BJ (cell line): ENCODE data around the gene HIPK4. TPM values are rescaled to one million over a fixed set of nuclear protein-coding genes. Genes with fewer than 3 reads are reported as not detected.
"Not testable (repeated sequence)": the region's sequence is repeated elsewhere in the genome, so short reads cannot be mapped to it uniquely, and the experiment has no call there.

Experiments used
- CTCF ChIA-PET: fragments of 350-600 bp; formaldehyde crosslinking; extraction: SDS; loops from one replicate; lab custom pipeline; 2021; ENCODE audit warnings: antibody characterized with exemption, inconsistent platforms; lab: Yijun Ruan, JAX
- POLR2A ChIA-PET: fragments of 300-600 bp; sonication (Branson Sonifier 250); formaldehyde crosslinking; extraction: SDS; loops from one replicate; lab custom pipeline; 2021; ENCODE audit warnings: antibody characterized with exemption; lab: Charles Lee
- DNase-seq: peaks from one replicate; pipeline ENCODE4 v3.0.0-alpha.2; 2011; ENCODE audit warnings: low read depth
- H3K27me3 ChIP-seq: 2 replicates; pipeline ENCODE4 v1.6.0; 2011; ENCODE audit warnings: low read length; ENCODE audit not compliant: control insufficient read depth, insufficient read depth
- H3K36me3 ChIP-seq: 2 replicates; pipeline ENCODE4 v1.5.1; 2011; ENCODE audit warnings: low read length; ENCODE audit not compliant: control insufficient read depth, insufficient read depth
- H3K4me3 ChIP-seq: 2 replicates; pipeline ENCODE4 v1.5.1; 2011; ENCODE audit warnings: low read depth, mild to moderate bottlenecking, control low read depth, low read length
- polyA plus RNA-seq: library from polyadenylated mRNA; depleted of rRNA; stranded (reverse); fragments of >200 nt; gene quantifications from 2 replicates; pipeline ENCODE4 v1.2.3, GENCODE V29; 2011
- TF ChIP-seq, protein P1 (sequence below): IDR thresholded peaks from 2 replicates; pipeline ENCODE4 v1.5.1; 2011; ENCODE audit warnings: low read depth, mild to moderate bottlenecking, control low read depth, inconsistent platforms, low read length, moderate library complexity; ENCODE audit not compliant: insufficient read depth

Gene HIPK4
- polyA plus RNA-seq, 1 experiment, result 0.21 TPM

GRCh38 chr19:40371802-40372122 is 18.2 kb downstream of the HIPK4 start:
- CTCF ChIA-PET, result no interaction called here
- Histone ChIP-seq H3K4me3 (no peak overlapping the region), H3K36me3 (peaks cover 27% of the 10 kb centered on the region), H3K27me3 (no peaks in the 10 kb centered on the region)
- POLR2A ChIA-PET, result no interaction called here
- no peak for DNase-seq
- TF ChIP-seq, protein P1, sequence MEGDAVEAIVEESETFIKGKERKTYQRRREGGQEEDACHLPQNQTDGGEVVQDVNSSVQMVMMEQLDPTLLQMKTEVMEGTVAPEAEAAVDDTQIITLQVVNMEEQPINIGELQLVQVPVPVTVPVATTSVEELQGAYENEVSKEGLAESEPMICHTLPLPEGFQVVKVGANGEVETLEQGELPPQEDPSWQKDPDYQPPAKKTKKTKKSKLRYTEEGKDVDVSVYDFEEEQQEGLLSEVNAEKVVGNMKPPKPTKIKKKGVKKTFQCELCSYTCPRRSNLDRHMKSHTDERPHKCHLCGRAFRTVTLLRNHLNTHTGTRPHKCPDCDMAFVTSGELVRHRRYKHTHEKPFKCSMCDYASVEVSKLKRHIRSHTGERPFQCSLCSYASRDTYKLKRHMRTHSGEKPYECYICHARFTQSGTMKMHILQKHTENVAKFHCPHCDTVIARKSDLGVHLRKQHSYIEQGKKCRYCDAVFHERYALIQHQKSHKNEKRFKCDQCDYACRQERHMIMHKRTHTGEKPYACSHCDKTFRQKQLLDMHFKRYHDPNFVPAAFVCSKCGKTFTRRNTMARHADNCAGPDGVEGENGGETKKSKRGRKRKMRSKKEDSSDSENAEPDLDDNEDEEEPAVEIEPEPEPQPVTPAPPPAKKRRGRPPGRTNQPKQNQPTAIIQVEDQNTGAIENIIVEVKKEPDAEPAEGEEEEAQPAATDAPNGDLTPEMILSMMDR, result no peak

- CTCF ChIA-PET, result no interaction called here
- POLR2A ChIA-PET, result no interaction called here
- TF ChIP-seq, protein P1, result no peak
- peaks cover 29% of the 10 kb centered on the region for H3K36me3 ChIP-seq
- H3K4me3 ChIP-seq, result no peak overlapping the region
- DNase-seq, result no peak
- no peaks in the 10 kb centered on the region for H3K27me3 ChIP-seq
Observed at GRCh38 chr19:40370997-40371801, 18.8 kb downstream of the HIPK4 start.

DNA sequence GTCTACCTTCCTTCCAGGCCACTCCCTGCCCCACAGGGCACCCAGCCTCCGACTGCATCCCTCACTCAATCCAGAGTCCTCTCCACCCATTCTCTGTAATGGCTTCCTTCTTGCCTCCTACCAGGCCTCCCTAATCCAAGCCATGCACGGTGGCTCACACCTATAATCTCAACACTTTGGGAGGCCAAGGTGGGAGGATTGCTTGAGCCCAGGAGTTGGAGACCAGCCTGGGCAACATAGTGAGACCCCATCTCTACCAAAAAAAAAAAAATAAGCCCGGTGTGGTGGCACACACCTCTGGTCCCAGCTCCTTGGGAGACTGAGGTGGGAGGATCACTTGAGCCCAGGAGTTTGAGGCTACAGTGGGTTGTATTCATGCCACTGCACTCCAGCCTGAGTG is 19.7 kb downstream of the HIPK4 start:
- CTCF ChIA-PET, DNase-seq, POLR2A ChIA-PET, H3K27me3 ChIP-seq, H3K4me3 ChIP-seq: not testable (repeated sequence)
- peaks cover 29% of the 10 kb centered on the region for H3K36me3 ChIP-seq

DNA sequence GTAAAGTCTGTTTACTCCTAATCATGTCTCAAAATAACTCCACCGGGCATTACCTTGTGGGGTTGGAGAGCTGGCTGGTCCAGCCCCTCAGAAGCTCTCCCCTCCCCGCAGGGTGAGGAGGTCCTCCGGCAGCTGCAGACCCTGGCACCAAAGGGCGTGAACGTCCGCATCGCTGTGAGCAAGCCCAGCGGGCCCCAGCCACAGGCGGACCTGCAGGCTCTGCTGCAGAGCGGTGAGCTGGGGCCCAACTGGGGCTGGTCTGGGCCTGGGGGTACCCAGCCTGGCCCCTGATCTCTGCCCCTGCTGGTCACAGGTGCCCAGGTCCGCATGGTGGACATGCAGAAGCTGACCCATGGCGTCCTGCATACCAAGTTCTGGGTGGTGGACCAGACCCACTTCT is 20.2 kb downstream of the HIPK4 start:
- CTCF ChIA-PET, result interaction anchor here (0.5 kb wide), 1 partner anchor 129 kb away, joined by 3 read pairs; no protein-coding TSS in a partner anchor
- Histone ChIP-seq H3K27me3 (no peaks in the 10 kb centered on the region), H3K36me3 (peaks cover 29% of the 10 kb centered on the region), H3K4me3 (no peak overlapping the region)
- TF ChIP-seq, protein P1, result no peak
- no peak for DNase-seq
- POLR2A ChIA-PET, result no interaction called here

DNA sequence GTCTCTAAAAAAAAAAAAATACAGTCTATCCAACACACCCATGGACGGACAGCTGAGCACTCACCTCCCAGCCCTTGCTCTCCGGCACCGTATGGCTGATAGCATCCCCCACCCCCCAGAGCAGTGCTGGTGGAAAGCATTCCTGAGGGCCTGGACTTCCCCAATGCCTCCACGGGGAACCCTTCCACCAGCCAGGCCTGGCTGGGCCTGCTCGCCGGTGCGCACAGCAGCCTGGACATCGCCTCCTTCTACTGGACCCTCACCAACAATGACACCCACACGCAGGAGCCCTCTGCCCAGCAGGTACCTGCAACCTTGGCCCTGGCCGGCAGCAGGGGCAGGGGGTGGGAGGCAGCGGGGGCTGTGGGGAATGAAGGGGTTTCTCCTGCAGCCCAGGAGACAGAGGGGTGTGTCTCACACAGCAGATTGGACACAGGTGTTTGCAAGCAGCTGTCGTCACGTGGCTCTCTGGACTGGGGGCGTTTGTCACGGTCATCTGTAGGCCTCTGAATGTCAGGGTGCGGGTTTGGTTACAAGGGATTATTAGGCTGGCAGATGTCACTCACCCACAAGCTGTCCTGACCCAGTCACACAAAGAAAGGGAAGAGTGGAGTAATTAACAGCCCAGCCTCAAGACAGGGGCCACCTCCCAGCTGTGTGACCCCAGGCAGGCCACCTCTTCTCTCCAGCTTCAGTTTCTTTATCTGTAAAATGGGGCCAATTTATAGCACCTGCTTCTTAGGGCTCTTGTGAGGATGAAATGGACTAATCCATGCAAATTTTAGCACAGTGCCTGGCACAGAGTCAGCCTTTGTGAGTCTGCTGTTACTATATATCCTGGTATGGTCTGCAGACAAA is 22.2 kb downstream of the HIPK4 start:
- TF ChIP-seq, protein P1, result no peak
- no peak for DNase-seq
- H3K4me3 ChIP-seq, result no peak overlapping the region
- no peaks in the 10 kb centered on the region for H3K27me3 ChIP-seq
- POLR2A ChIA-PET, result interaction anchor here (0.6 kb wide), 1 partner anchor 86 kb away, joined by 3 read pairs; no protein-coding TSS in a partner anchor
- peaks cover 24% of the 10 kb centered on the region for H3K36me3 ChIP-seq
- CTCF ChIA-PET, result interaction anchor here (1.3 kb wide), 1 partner anchor 62 kb away, joined by 3 read pairs; no protein-coding TSS in a partner anchor
